HG03196 (cell line): ENCODE data around the gene SOAT1.

Experiments
- ATAC-seq: cut with Tn5 transposase; IDR thresholded peaks from one replicate; pipeline ENCODE4 v1.9.1; 2021; ENCODE audit not compliant: unreplicated experiment

Gene SOAT1

DNA sequence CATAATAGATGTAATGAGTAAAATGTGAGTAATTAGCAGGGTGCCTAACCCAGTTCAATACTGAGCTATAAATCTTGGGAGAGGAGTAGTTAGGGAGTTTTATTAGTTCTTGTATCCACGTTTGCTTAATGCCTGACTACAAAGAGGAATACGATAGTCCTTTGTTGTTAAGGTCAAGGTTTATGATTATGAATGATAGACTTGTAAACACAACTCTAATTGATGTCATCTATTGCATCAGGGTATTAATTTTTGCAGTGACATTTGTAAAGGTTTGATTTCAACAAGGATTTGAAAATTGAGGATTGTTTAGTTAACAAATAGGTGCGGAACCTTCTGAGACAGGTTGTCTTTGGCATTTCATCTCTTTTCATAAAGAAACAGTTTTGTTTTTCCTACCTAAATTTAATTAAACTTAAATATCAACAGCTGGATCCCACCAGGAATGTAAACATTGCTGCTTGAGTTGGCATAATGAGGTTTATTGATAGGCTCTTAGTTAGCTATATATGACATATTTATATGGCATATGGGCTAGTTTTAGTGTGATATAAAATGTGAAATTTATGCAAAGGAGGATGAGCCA, 9.7 kb downstream of the SOAT1 start:
- no peak for ATAC-seq

DNA sequence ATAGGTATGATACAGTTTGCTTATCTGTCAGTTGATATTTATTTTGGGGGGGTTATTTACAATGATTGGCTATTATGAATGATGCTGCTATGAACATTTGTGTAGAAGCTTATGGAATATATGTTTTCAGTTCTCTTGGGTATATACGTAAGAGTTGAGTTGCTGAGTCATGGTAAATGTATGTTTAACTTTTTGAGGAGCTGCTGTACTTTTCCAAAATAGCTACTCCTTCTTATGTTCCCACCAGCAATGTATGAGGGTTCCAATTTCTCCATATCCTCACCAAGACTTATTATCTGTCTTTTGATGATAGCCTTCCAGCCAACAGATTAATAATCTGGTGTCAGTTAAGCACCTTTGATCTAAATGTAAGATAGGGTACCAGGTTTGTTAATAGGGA, 11.9 kb downstream of the SOAT1 start:
- ATAC-seq = no peak

DNA sequence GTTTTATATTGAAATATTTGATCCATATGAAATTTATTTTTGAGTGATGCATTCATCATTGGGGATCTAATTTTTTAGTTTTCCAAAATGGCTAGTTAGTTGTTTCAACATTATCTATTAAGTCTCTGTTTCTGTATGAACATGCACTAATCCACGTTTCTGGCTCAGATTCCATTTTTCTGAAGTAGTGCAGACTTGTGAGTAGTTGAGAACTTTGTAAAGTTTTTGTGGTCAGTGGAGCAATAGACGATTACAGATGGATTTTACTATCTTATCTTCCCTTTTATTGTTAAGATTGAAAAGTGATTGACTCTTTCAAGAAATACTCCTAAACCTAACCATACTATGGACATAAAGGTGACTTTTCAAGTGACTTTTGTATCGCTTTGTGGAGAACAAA, 16.7 kb downstream of the SOAT1 start:
- ATAC-seq = no peak

DNA sequence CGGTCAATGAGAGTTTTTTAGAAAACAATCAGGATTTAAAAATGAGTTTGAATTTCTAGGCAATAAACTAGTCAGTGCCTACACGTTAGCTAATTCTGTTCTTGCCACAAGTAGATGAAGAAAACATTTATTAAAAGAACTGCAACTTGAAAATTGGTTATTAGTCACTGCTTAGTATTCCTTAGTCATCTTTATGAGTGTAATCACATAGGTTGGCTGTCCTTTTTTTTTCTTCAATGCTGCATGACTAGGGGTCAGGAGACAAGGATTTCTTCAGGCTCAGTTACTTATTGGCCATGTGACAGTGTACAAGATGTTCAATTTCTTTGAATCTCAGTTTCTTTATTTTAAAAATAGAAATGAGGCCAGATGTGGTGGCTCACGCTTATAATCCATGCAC, 17.1 kb downstream of the SOAT1 start:
- ATAC-seq = no peak

DNA sequence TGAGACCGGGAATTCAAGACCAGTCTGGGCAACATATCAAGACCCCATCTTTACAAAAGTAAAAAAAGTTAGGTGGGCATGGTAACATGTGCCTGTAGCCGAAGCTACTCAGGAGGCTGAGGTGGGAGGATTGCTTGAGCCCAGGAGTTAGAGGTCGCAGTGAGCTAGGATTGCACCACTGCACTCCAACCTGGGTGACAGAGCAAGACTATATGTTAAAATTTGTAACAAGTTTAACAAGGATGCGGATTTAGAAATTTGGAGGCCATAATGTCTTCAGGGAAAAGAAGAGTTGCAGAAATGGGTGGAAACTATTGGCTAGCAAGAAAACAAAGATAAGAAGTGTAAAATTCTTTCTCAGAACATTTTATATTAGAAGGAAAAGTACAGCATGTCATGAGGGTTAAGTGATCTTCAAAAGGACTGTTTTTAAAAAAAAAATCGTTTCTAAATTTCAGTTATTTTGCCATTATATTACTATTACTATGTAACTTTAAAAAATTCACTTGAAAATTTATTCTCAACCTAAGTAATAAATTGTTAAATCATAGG, 17.6 kb downstream of the SOAT1 start:
- ATAC-seq = no peak

DNA sequence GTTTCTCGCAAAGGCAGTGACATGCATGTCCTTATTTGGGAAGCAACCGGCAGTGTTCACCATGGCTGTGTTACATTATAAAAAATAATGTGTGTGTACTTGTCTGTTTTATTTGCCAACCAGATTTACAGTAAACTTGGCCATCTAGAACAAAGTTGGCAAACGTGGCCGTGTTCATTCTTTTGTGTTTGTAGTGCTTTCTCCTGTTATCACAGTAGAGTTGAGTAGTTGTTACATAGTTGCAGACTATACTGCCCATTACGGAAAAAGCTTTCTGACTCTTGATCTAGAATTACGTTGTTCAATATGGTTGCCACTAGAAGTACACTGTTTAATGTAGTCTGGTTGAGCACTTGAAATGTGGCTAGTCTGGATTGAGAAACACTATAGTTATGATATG, 19.4 kb downstream of the SOAT1 start:
- ATAC-seq = no peak

DNA sequence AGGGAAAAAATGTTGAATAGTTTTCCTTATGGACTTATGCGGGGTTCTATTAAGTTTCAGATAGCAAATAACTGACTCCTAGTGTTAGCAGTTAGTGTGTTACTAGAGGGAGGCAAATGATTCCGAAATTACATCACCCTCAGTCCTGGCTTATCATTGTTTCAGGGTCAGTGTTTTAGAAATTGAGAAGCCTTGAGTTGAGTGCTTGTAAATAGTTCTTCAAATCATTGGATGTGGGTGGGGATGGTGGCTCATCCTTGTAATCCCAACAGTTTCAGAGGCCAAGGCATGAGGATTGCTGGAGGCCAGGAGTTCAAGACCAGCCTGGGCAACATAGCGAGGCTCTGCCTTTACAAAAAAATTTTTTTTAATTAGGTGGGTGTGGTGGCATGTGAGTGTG, 21.3 kb downstream of the SOAT1 start:
- no peak for ATAC-seq

DNA sequence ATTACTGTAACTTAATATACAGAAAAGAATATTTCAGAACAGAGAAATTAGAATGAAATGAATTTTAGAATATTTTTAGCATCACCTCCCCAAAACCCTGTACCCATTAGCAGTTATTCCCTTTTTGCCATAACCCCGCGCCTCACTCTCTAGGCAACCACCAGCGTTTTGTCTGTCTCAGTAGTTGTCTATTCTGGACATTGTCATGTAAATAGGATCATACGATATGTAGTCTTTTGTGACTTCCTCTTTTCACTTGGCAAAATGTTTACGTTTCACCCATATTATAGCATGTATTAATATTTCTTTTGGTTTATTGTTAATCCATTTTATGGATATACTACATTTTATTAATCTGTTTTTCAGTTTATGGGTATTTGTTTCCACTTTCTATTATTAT, 24.9 kb downstream of the SOAT1 start:
- ATAC-seq = no peak

DNA sequence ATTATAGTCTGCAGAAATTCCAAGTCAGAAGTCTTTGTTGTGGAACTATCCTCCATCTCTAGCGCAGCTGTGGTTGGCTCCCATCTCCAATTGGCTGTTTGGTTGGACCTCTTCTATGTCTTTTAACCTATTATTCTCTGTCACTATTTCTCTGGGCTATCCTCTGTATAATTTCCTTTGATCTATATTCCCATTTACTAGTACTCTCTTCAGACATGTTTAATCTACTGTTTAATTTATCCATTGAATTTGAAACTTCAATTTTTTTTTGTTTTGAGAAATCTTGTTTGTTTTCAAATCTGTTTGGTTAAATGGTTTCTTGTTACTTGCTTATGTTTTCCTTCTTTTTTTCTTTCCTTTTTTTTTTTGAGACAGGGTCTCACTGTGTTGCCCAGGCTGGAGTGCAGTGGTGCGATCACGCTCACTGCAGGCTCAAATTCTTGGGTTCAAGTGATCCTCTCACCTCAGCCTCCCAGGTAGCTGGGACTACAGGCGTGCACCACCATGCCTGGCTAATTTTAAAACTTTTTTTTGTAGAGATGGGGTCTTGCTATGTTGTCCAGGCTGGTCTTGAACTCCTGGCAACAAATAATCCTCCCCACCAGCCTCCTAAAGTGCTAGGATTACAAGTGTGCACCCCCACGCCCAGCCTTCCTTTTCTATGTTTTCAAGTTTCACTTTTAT, 28.1 kb downstream of the SOAT1 start:
- no peak for ATAC-seq

DNA sequence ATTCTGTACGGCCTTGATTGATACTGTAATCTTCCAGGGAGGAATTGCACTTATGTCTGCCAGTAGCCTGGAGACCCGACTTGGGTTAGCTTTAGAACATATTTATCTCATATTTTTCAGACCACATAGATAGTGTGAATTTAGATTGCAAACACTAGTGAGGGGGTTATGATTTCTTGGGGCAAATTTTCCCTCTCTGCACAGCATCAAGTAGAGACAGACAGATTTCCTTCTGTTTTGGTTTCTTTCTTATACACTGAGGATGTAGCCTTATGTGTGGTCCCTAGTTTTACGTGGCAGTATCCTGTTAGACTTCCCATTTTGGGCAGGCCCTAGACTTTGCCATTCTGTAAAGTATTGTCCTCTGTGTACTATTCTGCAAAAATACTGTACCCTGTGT, 29.0 kb downstream of the SOAT1 start:
- ATAC-seq = no peak

DNA sequence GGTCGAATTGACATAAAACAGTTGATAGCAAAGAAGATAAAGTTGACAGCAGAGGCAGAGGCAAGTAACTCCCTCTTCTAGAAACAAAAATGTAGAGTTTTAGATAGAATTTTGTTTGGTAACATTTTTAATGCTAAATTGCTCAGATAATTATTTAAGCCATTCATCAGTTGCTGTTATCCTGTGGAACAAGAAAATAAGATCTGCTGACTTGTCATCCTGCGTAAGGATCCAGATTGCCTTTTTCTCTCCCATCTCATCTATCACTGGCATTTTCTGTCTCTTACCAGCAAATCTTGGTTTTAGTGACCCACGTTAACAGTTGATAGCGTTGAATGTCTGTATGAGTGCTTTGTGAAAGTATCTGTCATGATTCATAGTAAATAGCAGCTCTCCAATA, 29.8 kb downstream of the SOAT1 start:
- ATAC-seq = no peak

DNA sequence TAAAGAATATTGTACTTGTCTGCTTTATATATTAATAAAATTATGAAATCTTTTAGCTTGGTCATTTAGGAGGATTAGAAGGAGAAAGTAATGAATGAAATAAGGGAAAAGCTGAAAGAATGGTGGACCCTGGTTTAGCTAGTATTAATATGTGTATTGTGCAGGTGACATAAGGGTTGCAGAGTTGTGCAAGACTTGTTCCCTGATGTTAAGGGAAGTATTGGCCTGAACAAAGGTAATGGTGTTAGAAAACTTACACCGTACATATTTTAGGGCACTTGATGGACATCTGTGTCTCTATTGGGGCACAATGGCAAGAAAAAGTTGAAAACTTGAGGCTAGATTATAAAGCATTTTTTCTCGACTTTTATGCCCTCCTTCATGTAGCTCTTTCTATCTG, 32.2 kb downstream of the SOAT1 start:
- no peak for ATAC-seq

DNA sequence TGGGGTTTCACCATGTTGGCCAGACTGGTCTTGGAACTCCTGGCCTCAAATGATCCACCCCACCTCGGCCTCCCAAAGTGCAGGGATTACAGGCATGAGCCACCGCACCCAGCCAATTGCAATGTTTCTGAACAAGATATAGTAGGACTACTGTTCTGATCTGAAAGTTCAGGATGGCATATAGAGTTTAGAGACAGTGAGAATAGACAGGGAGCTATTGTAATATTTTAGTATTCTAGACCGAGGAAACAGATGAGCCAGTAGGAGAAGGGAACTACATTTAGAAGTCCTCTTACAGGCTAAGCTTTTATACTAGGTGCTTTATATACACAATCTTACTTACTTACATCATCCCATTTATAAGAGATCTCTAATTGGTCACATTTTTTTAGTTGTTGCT, 33.1 kb downstream of the SOAT1 start:
- ATAC-seq = no peak

DNA sequence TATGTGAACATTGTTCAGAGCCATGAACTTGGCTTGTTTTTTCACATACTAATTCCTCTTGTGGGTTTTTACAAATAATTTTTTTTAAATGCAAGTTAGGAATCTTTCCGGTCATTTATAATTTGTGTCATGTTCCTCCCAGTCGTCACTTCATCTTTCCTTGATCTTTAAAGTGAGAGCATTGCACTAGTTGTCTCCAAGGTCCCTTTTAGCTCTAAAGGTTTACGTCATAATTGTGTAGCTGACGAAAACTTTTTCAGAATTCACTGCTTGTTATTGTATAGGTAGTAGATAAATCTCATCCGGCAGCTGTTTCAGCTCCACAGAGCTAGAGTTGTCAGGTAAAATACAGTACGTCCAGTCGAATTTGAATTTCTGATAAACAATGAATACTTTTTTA, 33.6 kb downstream of the SOAT1 start:
- ATAC-seq = no peak

DNA sequence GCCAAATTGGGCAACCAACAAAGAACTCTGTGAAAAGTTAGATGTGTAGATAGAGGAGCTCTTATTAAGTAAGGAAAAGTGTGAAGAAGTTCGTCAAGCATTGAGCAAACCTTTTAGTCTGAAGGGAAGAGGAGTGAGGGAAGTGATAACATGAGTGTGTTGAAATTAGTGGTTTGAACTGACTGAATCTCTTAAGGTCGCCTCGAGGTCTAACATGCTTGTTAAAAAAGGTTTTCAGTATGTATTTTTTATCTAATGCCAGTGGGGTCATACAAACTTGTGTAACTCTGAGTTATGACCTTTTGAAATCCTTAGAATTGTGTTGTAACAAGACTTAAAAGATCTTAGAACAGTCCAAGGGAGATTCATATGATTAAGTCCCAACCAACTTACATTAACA, 34.1 kb downstream of the SOAT1 start:
- no peak for ATAC-seq

DNA sequence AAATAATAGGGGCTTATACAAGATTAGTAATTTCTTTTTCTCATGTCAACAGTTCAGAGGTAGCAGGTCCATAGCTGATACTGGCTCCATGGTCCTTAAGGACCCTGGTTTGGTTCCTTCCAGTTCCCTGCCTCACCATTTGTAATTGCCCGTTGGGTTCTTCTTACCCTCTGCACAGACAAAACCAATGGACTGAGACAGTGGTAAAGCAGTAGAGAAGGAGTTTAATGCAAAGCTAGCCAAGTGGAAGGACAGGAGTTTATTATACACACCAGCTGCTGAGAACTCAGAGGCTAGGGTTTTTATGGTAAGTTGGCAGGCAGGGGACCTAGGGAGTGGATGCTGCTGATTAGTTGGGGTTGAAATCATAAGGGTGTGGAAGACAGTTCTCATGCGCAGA, 36.3 kb downstream of the SOAT1 start:
- no peak for ATAC-seq

DNA sequence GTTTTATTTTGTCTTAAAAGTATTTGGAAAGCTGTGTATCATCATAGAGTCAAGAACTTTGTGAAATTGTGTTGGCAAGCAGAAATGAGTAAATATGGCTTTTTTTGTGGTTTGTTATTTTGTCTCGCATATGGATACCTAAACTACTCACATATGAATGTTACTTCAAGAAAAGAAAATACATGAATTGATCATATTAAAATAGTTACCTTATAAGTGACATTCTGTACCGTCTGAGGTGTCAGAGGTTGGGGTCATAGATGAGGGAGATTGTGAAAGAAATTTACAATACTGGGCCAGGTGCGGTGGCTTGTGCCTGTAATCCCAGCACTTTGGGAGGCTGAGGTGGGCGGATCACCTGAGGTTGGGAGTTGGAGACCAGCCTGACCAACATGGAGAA, 40.8 kb downstream of the SOAT1 start:
- ATAC-seq = no peak

DNA sequence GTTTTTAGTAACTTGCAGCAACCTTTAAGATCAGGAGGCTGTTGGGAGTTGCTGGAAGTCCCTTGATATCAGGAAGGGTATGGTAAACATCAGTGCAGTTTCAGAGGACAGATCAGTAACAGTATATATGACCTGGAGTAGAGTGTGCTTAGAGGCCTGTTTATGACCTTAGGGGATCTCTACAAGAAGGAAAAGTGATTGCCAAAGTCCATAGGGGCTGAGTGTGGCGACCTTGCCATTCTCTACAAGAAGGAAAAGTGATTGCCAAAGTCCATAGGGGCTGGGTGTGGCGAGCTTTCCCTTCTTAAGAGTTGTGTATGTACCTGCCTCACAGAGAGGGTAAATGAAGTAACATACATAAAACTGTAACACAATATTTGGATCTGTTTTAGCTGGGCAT, 43.7 kb downstream of the SOAT1 start:
- no peak for ATAC-seq

DNA sequence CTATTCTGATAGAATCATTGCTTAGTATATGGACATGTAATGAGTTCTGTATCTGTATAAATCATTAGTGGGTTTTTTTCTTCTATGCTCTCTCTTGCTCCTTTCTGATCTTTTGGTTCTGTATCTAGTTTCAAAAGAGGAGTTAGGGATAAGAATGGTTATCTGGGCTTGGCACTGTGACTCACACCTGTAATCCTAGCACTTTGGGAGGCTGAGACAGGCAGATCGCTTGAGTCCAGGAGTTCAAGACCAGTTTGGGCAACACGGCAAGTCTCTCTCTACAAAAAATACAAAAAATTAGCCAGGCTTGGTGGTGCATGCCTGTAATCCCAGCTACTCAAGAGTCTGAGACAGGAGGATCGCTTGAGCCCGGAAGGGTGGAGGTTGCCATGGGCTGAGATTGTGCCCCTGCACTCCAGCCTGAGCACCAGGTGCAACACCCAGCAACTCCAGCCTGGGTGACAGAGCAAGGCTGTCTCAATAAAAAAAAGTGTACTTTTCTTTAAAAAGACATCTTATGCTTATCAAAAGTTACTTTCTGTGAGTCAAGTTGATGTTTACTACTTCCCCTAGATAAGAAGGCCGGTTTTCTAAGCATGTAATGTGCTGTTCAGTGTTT, 44.5 kb downstream of the SOAT1 start:
- ATAC-seq = no peak

DNA sequence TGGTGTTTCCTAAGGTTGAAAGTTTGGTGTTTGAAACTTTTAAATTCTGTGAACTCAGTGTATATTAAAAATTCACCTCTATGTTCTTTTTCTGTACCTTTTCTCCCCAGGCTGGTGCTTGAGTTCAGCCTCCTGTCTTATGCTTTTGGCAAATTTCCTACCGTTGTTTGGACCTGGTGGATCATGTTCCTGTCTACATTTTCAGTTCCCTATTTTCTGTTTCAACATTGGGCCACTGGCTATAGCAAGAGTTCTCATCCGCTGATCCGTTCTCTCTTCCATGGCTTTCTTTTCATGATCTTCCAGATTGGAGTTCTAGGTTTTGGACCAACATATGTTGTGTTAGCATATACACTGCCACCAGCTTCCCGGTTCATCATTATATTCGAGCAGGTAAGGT, 47.3 kb downstream of the SOAT1 start:
- ATAC-seq = no peak

DNA sequence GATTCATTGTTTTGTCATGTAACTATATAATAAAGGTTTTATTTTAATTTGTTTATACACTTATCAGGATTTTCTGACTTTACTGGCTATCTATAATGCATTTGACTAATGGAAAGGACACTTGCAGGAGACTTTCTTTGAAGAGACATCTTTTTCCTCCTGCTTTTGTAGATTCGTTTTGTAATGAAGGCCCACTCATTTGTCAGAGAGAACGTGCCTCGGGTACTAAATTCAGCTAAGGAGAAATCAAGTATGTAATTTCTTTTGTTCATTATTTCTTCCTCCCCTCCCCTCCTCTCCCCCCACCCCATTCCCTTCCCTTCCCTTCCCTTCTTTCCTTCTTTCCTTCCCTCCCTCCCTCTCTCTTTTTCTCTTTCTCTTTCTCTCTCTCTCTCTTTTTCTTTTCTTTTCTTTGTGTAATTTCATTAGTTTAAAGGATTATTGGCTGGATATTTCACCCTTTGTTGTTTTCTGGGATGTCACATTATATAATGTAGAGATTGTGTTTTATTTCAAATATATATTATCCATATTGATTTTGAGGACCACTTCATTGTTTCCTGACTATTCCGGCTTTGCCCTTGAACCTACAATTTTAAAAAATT, 48.4 kb downstream of the SOAT1 start:
- ATAC-seq = no peak

DNA sequence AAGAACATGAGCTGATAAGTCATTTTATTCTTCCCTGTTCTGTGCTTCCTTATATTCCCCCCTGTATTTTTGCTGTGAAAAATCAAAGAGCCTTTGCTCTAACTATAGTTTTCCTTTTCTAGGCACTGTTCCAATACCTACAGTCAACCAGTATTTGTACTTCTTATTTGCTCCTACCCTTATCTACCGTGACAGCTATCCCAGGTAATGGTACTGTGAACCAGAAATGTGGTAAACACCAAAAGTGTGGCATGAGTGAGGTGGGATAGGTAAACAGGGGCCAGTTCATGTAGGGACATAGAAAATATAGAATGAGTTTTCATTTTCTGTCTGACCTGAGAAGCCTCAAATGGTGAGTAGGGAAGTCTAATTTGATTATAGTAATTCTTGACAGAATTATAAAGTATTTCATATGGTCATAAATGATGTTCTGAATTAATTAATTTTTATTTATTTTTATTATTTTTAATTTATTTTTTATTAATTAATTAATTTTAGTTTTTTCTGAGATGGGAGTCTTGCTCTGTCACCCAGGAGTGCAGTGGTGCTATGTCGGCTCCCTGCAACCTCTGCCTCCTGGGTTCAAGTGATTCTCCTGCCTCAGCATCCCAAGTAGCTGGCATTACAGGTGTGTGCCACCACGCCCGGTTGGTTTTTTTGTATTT, 49.3 kb downstream of the SOAT1 start:
- no peak for ATAC-seq
